HG03039 (cell line): ENCODE results near the gene FEN1.

Experiments
- ATAC-seq: cut with Tn5 transposase; IDR thresholded peaks from one replicate; pipeline ENCODE4 v1.9.1; 2021; ENCODE audit warnings: mild to moderate bottlenecking, moderate library complexity; ENCODE audit not compliant: unreplicated experiment

The FEN1 gene

DNA sequence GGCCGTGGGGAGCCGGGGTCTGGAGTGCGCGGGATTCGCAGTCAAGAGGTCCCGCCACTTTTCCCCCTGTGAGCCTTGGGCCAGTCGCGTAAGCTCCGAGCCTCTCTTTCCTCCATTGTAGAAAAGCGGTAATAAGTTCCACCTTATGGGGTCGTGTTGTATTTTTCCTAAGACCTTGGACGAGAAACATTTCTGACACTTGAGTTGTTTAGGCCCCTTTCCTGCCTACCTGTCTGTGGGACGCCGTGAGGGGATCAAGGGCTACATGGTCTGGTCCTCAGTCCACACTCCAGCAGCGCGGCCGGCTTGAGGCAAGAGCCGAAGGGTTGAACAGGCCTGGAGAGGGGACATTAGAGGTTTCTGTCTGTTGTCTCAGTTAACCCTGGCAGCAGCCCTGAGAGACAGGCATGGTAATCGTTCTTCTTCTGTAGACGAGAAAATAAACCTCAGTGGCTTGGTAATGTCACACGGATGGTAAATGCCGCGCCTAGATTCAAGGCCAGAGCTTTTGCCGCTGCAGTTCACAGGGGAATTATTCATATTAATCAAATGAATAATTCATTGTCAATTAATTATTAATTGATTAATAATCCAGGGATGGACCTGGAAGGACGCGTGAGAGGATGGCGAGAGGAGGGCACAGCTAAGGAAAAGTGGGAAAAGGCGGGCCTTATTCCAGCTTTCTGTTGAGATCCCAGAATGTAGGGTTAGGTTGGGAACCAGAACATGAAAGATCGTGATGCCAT is 545 bp downstream of the FEN1 start:
- peak; percentile 3 for ATAC-seq

DNA sequence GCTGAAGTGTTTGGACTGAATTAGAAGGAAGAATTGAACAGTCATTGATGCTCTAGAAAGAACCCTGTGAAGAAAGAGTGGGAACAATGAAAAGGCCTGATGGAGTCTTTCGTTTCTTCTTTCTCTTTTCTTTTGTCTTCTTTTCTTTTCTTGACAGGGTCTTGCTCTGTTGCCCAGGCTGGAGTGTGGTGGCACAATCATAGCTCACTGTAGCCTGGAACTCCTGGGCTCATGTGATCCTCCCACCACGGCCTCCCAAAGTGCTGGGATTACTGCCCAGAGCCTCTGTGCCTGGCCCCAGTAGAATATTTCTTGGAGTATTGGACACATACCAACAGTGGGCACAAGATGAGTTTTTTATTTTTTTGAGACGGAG is 1.1 kb downstream of the FEN1 start:
- ATAC-seq: no peak

DNA sequence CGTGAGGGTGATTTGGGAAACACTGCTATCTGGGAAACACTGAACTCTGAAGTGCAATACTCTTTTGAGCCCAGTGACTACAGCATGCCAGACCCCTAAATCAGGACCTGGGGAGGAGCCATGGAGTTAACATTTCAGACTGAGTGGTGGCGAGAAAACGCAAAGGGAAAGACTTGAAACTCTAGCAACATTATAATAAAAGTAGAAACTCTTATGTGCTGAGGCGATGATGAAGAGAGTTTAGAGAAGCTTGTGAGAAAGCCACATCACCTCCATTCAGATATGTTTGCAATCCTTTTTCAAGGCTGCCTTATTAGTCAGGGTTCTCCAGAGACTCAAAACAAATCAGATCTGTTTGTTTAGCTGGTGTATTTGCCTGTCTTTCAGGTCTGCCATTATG is 1.9 kb downstream of the FEN1 start:
- no peak for ATAC-seq

DNA sequence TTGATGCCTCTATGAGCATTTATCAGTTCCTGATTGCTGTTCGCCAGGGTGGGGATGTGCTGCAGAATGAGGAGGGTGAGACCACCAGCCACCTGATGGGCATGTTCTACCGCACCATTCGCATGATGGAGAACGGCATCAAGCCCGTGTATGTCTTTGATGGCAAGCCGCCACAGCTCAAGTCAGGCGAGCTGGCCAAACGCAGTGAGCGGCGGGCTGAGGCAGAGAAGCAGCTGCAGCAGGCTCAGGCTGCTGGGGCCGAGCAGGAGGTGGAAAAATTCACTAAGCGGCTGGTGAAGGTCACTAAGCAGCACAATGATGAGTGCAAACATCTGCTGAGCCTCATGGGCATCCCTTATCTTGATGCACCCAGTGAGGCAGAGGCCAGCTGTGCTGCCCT is 2.7 kb downstream of the FEN1 start:
- ATAC-seq: no peak

DNA sequence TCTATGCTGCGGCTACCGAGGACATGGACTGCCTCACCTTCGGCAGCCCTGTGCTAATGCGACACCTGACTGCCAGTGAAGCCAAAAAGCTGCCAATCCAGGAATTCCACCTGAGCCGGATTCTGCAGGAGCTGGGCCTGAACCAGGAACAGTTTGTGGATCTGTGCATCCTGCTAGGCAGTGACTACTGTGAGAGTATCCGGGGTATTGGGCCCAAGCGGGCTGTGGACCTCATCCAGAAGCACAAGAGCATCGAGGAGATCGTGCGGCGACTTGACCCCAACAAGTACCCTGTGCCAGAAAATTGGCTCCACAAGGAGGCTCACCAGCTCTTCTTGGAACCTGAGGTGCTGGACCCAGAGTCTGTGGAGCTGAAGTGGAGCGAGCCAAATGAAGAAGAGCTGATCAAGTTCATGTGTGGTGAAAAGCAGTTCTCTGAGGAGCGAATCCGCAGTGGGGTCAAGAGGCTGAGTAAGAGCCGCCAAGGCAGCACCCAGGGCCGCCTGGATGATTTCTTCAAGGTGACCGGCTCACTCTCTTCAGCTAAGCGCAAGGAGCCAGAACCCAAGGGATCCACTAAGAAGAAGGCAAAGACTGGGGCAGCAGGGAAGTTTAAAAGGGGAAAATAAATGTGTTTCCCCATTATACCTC is 3.3 kb downstream of the FEN1 start:
- no peak for ATAC-seq

DNA sequence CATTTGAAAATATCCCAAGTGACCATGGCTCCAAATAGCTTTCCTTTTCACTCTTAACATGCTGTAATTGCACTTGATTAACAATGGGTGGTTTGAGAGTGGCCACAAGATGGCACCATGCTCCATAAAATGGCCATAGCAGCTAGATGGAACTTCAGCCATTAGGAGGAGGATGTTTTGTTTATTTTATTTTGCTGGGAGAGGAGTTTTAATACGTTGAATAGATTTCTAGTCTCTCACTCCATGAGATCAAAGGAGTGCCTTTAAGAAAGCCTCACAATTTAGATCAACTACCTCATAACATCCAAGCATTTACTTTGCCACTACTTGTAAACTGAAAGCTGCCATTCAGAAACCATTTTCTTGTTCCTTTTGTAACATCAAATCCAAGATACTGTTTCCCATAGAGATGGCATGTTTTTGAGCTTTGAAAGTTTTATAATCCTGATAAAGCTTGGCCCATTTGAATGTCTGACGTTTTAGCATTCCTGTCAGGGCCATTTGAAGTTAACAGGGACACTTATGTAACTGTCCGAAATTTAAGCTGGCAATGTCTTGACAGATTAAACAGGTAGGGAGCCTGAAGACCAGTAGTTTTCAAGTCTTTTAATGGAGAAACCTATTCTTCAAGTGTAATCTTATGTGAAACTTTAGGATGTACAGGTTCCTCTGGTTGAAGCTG is 4.7 kb downstream of the FEN1 start:
- ATAC-seq: no peak

DNA sequence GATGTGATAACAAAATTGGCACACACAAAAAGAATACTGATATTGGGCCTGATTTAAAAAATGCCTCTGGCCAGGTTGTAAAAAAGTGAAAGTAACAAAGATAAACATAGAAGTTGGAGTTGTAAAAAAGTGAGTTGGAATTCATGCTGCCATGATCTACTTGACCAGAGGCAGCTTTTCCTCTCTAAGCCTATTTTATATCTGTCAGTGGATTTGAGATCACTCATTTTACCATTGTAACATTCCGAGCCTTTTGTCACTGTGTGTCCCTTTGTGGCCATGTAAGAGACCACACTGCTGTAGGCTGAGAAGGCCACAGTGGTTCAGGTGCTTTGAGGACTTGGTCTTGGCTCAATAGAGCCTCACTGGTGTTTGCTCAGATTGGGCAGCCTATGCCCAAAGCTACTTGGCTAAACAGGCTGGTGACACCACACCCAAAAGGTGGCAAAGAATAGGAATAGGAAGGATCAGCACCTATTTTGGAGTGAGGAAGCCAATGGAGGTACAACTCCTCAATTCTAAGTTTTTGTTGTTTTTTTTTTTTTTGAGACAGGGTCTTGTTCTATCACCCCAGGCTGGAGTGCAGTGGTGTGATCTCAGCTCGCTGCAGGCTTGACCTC is 7.1 kb downstream of the FEN1 start:
- no peak for ATAC-seq

DNA sequence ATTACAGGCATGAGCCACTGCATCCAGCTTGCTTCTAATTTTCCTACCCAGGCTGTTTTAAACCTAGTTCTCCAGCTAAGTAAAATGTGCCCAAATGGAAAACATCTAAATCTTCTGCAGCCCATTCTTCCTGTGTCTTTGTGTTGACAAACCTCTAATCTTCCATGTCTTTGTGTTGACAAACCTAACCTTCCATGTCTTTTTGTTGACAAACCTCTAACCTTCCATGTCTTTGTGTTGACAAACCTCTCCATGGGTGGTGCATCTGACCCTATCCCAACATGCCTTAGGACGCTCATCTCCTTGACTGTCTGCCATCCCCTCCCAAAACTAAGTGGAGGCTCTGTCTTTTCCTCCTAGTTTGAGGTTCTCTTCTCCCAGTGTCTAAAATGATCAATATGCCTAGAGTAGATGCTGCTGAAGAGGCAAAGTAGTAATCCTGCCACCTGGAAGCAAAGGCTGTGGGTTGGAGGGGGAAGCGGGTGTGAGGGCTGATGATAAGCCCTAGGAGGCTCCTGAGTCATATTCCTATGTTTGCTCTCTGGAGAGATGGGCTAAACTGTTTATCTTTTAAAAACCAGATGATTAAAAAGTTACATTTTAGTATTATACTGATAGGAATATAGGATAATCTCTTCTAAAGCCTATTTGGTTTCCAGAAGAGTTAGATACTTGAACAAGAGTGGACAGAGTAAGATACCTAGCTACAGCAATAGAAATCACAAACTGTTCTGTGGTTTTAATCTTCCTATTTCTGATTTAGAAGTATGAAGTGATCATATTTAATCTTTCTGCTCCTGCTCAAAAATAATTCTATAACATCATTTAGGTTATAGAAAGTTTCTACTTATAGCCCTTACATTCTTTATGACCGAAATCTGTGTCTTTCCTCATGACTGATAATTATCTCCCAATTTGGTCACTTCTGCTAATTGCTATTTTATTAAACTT is 7.9 kb downstream of the FEN1 start:
- ATAC-seq: no peak

DNA sequence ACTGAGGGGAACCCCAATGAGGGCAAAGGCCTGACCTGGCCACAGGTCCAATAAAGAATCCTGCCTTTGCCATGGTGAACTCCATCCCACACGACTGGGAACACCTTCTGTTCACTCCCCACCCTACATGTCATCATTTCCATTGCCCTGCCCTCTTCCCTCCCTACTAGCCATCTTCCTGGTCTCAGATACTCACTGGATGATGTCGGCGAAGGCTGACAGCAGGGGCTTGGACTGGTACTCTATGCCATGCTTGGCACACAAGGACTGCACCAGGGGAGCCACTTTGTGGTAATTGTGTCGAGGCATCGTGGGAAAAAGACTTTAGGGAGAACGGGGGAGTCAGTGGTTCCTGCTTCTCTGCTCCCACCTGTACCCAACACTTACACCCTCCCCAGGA is 9.9 kb downstream of the FEN1 start:
- no peak for ATAC-seq

DNA sequence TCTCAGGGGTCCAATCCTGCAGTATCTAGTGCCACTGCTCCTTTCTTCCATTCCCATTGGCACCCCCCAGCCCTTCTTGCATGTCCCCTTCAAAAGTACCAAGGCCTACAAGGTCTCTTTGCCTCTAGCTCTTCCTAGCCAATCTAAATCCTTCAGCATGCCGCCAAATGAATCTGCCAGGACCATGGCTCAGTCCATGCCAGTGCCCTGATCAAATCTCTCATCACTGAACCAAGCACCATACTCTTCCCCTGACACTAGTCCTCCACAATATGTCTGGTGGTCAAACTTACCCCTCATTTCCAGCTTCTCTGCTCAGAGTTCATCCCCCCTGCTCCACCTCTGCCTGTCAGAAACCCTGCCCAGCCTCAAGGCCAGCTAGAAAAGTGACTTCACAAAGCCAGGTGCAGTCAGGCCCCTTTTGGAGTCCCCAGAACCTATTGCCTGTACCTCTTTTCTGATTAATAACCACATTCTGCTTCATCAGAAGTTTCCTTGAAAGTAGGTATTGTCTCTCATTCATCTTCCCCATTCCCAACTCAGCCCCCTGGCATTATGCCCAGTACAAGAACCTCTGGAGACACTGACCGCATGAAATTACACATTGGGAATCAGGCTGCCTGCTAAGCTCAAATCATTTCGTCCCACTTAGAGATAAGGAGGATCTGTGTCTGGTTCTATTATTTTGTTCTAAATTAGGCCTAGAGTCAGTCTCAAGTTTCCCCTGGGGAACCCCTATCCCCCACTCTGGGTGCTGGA is 11.4 kb downstream of the FEN1 start:
- ATAC-seq: no peak

DNA sequence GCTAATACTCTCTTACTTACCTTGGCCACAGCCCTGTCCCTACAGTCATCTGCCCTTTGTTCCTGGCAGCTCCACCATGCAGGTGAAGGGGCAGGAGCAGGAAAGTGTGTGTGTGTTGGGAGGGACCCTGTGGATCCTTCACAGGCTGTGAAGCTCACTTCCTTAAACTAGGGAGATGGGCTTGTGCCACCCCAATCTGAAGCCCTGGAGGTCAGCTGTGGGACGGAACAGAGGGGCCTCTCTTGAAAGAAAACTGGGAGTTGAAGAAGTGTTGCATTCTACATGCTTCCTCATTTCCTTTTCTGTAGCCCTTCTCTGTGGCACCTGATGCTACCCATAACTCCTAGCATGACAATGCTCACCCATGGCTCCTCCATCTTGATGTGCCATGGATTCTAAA is 12.4 kb downstream of the FEN1 start:
- no peak for ATAC-seq

DNA sequence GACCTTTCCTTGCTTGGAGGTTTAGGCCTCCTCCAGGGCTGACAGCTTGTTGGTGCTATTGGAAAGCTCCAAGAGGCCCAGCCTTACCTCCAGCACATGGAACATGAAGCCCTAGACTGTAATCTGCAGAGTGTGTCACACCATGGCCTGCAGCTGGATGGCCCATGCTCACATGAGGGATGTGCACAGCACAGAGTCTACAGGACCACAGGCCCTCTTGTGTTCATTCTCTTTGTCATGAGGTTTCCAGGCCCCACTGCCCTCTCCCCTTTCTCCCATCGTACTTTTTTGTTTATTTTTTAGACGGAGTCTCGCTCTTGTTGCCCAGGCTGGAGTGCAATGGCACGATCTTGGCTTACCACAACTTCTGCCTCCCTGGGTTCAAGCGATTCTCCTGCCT is 14.1 kb downstream of the FEN1 start:
- ATAC-seq: no peak

DNA sequence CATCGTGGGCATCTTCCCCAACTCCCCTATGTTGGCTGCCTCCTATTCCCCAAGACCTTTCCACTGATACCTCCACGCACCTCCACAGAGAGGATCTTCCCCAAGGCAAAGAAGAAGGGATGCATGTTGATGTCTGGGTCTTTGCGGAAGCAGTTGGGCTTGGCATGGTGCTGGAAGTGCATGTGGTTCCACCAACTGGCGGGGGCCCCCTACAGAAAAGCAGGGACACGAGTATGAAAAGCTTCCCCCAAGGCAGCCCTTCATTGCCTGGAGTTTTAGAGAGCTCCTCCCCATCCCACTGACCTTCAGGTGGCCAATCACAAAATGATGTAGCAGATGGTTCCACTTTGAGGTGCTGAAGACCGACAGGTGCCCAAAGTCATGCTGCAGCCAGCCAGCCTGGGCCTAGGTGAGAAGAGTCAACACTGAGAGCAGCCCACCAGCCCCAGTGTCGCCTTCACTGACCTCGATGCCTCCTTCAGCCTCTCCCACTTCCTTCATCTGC is 18.0 kb downstream of the FEN1 start:
- ATAC-seq: no peak

DNA sequence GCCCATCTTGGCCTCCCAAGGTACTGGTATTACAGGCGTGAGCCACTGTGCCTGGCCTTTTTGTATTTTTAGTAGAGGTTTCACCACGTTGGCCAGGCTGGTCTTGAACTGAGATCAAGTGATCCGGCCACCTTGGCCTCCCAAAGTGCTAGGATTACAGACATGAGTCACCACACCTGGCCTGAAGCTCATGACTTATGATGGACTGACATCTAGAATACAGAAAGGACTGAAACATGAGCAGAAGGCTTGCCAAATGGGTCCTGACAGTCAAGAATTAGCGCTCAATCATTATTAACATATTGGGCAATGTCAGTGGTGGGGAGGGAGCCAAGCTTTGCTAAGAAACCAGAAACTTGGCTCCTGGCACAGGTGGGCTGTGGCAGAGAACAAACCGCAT is 19.1 kb downstream of the FEN1 start:
- no peak for ATAC-seq

DNA sequence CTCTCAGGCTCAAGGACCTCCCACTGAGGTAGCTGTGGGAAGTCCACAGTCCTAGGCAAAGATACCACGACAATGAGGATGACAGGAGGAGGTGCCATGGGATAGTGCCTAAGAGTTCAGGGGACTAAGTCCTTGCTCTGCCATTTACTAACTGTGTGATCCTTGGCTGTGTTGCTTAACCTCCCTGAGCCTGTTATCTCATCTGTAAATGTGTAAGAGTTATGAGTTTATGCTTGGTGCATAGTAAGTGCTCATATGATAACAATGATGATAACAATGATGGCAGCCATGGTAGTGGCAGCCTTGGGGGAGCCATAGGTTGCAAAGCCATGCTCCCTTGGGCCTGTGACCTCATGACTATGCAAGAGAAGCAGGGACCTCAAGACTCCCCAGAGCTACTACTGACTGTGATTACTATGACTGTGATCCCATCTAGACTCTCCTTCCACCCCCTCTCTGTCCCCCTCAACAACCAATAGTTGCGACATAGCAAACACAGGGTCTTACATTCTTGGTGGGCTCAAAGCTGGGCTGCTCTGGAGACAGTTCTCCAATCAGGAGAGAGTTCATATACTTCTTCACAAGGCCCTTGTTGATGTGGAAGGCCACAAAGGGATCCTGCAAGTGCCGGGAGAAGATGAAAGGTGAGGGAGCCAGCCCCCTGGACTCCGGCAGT is 20.2 kb downstream of the FEN1 start:
- no peak for ATAC-seq

DNA sequence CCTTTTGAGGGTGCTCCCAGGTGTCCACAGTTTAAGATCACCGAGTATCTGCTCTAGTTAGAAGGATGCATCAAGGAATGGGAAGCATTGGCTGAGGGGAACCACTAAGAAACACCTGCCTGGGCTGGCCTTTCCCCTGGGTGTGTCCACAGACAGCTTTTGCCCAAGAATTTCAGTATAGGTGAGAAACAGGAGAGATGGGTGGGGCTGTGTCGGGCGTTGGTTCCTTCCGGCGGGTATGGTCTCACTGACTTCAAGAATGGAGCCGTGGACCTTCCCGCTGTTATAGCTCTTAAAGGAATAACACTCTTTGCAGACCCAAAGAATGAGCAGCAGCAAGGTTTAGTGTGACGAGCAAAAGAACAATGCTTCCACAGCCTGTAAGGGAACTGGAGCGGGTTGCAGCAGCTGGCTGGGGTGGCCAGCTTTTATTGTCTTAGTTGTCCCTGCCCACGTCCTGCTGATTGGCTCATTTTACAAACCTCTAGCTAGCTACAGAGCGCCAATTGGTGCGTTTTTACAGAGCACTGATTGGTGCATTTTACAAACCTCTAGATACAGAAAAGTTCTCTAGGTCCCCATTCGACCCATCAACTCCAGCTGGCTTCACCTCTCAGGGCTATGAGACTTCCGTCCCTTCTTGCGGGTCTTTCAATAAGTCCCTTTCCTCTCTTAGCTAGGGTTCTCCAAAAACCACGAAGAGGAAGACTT is 21.7 kb downstream of the FEN1 start:
- ATAC-seq: no peak

DNA sequence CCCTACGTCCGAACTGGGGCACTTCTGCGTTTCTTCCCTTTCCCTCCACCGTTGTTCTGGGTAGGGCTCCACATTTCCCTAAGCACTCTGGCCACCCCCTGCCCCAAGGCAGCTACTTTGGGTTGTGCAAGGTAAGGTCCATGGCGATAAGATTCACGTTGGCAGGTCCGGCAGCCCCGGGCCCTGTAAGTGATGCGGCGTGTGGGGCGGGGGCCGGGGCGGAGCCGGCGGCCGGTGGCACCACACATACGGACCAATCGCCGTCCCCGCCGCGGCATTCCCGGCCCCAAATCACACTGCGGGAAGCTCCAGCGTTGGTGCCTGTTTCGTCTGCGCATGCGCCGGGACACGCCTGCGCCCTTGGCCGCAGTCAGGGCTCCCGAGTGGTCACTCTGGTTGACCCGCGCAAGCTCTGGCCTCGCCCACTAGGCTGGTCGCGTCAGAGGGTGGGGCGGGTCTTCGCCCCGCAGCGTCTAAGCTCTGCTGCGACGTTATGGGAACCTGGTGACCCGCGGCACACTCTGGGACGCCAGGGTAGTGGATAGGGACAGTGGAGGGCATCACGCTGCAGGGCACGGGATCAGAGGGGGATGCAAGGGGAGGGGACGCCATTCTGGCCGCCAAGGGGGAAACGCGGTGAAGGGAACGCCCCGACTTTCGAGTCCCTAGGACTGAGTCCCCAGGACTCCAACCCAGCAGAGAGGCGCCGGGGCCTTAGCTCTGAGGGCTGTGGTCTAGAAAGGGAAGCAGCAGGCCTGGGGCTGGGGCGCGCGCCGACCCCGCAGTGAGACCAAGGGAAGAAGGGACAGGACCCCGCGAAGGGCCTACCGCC is 22.5 kb downstream of the FEN1 start:
- peak; percentile 46 for ATAC-seq
